ENCODE measurements around the gene ADAM12.

ADAM12 gene

GRCh38 chr10:126081841-126082466, 306.3 kb downstream of the ADAM12 start:
- DNase-seq (ENCODE audit: low read depth), result no peak

- peak; percentile 38 for DNase-seq (ENCODE audit: low read depth)
These were observed 307.3 kb downstream of the ADAM12 start for GRCh38 chr10:126080879-126081411.

- DNase-seq (ENCODE audit: low read depth), result no peak
These were observed 307.9 kb downstream of the ADAM12 start for GRCh38 chr10:126080291-126080825.

- DNase-seq (ENCODE audit: low read depth), result no peak
These were observed 313.3 kb downstream of the ADAM12 start for GRCh38 chr10:126075009-126075408.

- DNase-seq (ENCODE audit: low read depth), result no peak
These were observed 314.0 kb downstream of the ADAM12 start for GRCh38 chr10:126074291-126074690.

GRCh38 chr10:126073606-126074005, 314.7 kb downstream of the ADAM12 start:
- DNase-seq (ENCODE audit: low read depth), result peak; percentile 26

- DNase-seq (ENCODE audit: low read depth), result no peak
These were observed 315.7 kb downstream of the ADAM12 start for GRCh38 chr10:126072622-126073021.

- no peak for DNase-seq (ENCODE audit: low read depth)
These were observed 317.6 kb downstream of the ADAM12 start for GRCh38 chr10:126070476-126071215.

GRCh38 chr10:126068322-126068721, 320.0 kb downstream of the ADAM12 start:
- DNase-seq (ENCODE audit: low read depth), result no peak

- DNase-seq (ENCODE audit: low read depth), result no peak
These were observed 321.8 kb downstream of the ADAM12 start for GRCh38 chr10:126066456-126066855.

- DNase-seq (ENCODE audit: low read depth), result no peak
These were observed 322.4 kb downstream of the ADAM12 start for GRCh38 chr10:126065751-126066377.

- DNase-seq (ENCODE audit: low read depth), result no peak
These were observed 323.8 kb downstream of the ADAM12 start for GRCh38 chr10:126064512-126064911.

- DNase-seq (ENCODE audit: low read depth), result peak; percentile 65
These were observed 324.9 kb downstream of the ADAM12 start for GRCh38 chr10:126063353-126063791.

- DNase-seq (ENCODE audit: low read depth), result peak; percentile 96
These were observed 325.9 kb downstream of the ADAM12 start for GRCh38 chr10:126062131-126063032.

GRCh38 chr10:126061526-126061925, 326.8 kb downstream of the ADAM12 start:
- no peak for DNase-seq (ENCODE audit: low read depth)

- DNase-seq (ENCODE audit: low read depth), result peak; percentile 57
These were observed 327.9 kb downstream of the ADAM12 start for GRCh38 chr10:126060261-126060931.

GRCh38 chr10:126059076-126059826, 329.0 kb downstream of the ADAM12 start:
- peak; percentile 52 for DNase-seq (ENCODE audit: low read depth)

GRCh38 chr10:126058507-126058906, 329.8 kb downstream of the ADAM12 start:
- no peak for DNase-seq (ENCODE audit: low read depth)

- no peak for DNase-seq (ENCODE audit: low read depth)
These were observed 330.2 kb downstream of the ADAM12 start for GRCh38 chr10:126058104-126058503.

- DNase-seq (ENCODE audit: low read depth), result no peak
These were observed 330.8 kb downstream of the ADAM12 start for GRCh38 chr10:126057494-126057893.

Measured in iris pigment epithelial cell (primary cell).